Lower leg skin (tissue), 4 donors: Measurements from ENCODE around the gene SEMA6B. TPM values are rescaled to one million over a fixed set of nuclear protein-coding genes. Genes with fewer than 3 reads are reported as not detected.
"Not testable (repeated sequence)": the region's sequence is repeated elsewhere in the genome, so short reads cannot be mapped to it uniquely, and the experiment has no call there.

ENCODE experiments used
- DNase-seq, 2 donors: peaks; one replicate each; pipeline ENCODE4 v3.0.0-alpha.2; 2019; ENCODE audit warnings: low spot score in 2 of 2
- H3K4me3 ChIP-seq: fragments of 200-600 bp; sonication (generic); 2 replicates; pipeline ENCODE4 v1.5.1; 2017; ENCODE audit warnings: mild to moderate bottlenecking, low read depth; ENCODE audit not compliant: poor library complexity, severe bottlenecking
- POLR2A ChIP-seq, 2 donors: fragments of 450-650 bp; IDR thresholded peaks; one replicate each; pipeline ENCODE4 v1.6.1; 2016 to 2017; ENCODE audit warnings: antibody characterized with exemption in 2 of 2, mild to moderate bottlenecking in 1 of 2, moderate library complexity in 1 of 2
- WGBS, 2 donors: methylation state at CpG; one replicate each; pipeline ENCODE4 v1.1.5; 2018; 5-methylcytosine and 5-hydroxymethylcytosine counted together
- intact Hi-C: fragments of 100-400 bp; cut with DNase I; formaldehyde crosslinking; loops from one replicate; pipeline ENCODE4 v1.15.0; 2023; ENCODE audit warnings: low total_unique reads
- total RNA-seq, 4 donors: library from RNA; depleted of rRNA; stranded (reverse); fragments of >200 nt; gene quantifications; one replicate each; pipeline ENCODE4 v1.1.0, GENCODE V29; 2016
- TF ChIP-seq, protein P1 (sequence below), 3 donors: fragments of 450-650 bp; IDR thresholded peaks; one replicate each; pipeline ENCODE4 v1.5.1; 2016; ENCODE audit warnings: antibody characterized with exemption in 3 of 3, mild to moderate bottlenecking in 3 of 3, moderate library complexity in 2 of 3

Gene SEMA6B
- total RNA-seq, 4 donors from 2014 or later = 3.3 to 6.0 (median 3.6) TPM

DNA sequence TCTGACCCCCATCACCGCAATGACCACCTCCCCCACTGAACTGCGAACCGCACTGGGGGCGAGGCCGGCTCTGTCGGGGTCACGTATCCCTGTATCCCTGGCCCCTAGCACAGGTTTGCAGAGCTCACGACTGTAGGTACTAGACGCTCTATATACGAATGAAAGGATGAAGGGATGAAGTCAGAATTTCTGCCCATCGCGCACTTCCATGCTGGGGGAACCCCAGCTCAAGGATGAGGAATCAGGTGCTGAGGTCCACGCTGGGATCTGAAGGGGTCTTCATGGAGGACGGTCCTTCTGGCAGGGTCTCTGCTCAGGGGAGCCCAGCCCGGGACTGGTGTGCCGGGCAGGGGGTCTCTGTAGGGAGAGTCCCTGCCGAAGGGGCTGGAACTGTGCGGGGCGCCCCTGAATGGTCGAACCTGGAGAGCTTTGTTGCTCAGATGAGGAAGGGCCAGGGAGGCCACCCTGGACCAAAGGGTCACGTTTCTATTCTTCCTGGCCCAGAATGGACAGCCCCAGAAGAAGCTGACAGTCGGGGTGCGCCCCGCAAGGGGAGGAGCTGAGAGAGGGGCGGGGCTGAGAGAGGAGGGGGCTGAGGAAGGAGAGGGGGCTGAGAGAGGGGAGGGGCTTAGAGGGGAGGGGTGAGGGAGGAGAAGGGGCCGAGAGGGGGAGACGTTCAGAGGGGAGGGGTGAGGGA is 37.9 kb upstream of the SEMA6B start:
- intact Hi-C loops = no loop called here
- DNase-seq = no peak
- WGBS, 2 donors = 9 to 10% methylated on average over 16 to 23 of the region's 27 CpGs
- no peak overlapping the region for H3K4me3 ChIP-seq
- TF ChIP-seq, protein P1, sequence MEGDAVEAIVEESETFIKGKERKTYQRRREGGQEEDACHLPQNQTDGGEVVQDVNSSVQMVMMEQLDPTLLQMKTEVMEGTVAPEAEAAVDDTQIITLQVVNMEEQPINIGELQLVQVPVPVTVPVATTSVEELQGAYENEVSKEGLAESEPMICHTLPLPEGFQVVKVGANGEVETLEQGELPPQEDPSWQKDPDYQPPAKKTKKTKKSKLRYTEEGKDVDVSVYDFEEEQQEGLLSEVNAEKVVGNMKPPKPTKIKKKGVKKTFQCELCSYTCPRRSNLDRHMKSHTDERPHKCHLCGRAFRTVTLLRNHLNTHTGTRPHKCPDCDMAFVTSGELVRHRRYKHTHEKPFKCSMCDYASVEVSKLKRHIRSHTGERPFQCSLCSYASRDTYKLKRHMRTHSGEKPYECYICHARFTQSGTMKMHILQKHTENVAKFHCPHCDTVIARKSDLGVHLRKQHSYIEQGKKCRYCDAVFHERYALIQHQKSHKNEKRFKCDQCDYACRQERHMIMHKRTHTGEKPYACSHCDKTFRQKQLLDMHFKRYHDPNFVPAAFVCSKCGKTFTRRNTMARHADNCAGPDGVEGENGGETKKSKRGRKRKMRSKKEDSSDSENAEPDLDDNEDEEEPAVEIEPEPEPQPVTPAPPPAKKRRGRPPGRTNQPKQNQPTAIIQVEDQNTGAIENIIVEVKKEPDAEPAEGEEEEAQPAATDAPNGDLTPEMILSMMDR (IDR thresholded peaks at IDR 0.05) = no peak

DNA sequence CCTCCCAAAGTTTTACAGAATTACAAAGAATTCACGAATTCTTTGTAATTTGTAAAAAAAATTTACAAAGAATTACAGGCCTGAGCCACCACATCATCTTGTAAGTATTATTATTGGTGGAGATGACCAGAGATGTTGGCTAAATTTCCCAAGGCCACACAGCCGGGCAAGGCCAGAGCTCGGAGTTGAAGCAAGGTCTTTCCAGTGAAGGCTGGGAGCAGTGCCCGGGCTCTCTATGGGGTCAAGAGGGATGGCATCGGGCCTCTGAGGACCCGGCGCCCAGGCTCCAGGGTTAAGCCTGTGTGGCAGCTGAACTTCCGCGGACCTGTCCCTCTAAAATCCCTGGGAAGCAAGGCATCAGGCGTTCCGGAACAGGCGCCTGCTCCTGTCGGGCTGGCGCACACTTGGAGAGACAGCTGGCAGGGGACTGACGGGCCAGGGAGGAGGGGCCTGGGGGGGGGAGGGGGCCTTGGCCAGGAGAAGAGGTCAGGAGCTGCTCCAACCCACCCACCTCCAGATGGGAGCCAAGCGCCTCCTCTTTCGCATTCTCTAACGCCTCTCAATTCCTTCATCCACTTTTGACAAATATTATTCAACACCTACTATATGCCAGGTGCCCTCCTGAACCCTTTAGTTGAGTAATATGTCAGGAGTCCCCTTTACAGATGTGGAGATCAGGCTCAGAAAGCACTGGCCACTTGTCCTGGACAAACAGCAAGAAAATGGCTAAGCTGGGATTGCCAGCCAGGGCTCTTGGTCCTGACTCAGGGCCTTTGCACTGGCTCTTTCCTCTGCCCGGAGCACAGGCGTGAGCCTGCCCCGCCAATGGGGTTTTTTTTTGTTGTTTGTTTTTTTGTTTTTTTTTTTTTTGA is 36.8 kb upstream of the SEMA6B start:
- TF ChIP-seq POLR2A (IDR thresholded peaks at IDR 0.05) = no peak
- TF ChIP-seq, protein P1 (IDR thresholded peaks at IDR 0.05) = no peak
- no peak for DNase-seq
- no peak overlapping the region for H3K4me3 ChIP-seq
- 59 to 65% methylated on average over 14 to 21 of the region's 21 CpGs for WGBS, 2 donors
- intact Hi-C loops = no loop called here

DNA sequence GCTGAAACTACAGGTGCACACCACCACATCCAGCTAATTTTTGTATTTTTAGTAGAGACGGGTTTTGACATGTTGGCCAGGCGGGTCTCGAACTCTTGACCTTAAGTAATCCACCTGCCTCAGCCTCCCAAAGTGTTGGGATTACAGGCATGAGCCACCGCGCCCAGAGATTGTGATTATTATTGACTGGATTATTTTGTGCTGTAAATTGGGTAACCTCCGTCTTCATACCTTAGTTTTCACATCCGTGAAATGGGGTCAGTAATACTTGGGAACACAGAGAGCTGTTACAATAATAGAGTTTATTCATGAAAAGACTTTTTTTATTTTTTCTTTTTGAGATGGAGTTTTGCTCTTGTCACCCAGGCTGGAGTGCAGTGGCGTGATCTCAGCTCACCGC is 35.7 kb upstream of the SEMA6B start:
- H3K4me3 ChIP-seq, DNase-seq, intact Hi-C loops: not testable (repeated sequence)
- WGBS, 2 donors = 93 to 94% methylated on average over 9 of the region's 9 CpGs

DNA sequence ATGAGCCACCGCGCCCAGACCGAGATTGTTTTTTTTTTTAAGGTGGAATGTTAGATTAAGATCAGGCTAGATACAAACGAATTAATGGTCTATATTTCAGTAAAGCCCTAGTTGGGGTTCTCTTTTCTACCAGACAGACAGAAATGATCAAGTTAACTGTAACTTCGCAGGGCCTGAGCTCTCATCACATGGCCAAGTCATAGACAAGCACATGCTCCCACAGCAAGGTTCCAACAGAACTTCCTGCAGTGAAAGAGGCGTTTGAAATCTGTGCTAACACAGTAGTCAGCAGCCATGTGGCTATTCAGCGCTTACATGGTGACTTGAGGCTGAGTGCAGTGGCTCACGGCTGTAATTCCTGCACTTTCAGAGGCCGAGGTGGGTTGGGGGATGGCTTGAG is 34.7 kb upstream of the SEMA6B start:
- H3K4me3 ChIP-seq = no peak overlapping the region
- TF ChIP-seq, protein P1 (IDR thresholded peaks at IDR 0.05) = no peak
- TF ChIP-seq POLR2A (IDR thresholded peaks at IDR 0.05) = no peak
- intact Hi-C loops = no loop called here
- no peak for DNase-seq
- WGBS, 2 donors = 50 to 55% methylated on average over 9 of the region's 9 CpGs

DNA sequence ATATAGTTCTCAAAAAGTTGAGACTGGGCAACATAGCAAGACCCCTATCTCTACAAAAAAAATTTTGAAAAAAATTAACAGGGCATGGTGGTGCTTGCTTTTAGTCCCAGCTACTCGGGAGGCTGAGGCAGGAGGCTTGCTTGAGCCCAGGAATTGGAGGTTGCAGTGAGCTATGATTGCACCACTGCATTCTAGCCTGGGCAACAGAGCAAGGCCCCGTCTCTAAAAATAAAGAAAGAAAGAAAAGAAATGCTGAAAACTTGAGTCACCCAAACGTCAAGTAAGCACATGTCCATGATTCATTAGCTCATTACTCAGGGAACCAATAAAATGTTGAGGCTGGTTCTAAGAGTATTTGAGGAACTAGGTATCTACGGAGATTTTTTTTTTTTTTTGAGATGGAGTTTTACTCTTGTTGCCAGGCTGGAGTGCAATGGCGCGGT is 33.9 kb upstream of the SEMA6B start:
- intact Hi-C loops = no loop called here
- DNase-seq = no peak
- no peak for TF ChIP-seq POLR2A (IDR thresholded peaks at IDR 0.05)
- TF ChIP-seq, protein P1 (IDR thresholded peaks at IDR 0.05) = no peak
- 37 to 42% methylated on average over 6 of the region's 6 CpGs for WGBS, 2 donors
- no peak overlapping the region for H3K4me3 ChIP-seq

DNA sequence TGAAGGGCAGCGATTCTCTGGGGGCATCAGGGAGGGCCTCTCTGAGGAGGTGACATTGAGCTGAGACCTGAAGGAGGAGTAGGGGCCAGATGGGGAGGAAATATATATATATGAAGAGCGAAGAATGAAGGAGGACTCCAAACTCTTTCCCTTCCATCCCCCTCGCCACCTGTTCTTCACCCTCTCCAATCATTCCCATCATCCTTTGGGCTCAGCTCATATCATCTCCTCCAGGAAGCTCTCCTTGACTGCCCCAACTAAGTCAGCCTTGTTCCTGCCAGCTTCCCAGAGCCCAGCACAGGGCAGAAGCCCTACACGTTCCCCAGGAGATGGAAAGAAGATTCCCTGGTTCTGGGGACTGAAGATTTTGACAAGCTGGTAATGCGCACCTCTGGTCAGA is 33.0 kb upstream of the SEMA6B start:
- whole genome bisulfite sequencing, 2 donors = 58 to 65% methylated on average over 5 of the region's 5 CpGs
- DNase-seq = no peak
- TF ChIP-seq, protein P1 (IDR thresholded peaks at IDR 0.05) = no peak
- TF ChIP-seq POLR2A (IDR thresholded peaks at IDR 0.05) = no peak
- intact Hi-C loops = no loop called here
- no peak overlapping the region for H3K4me3 ChIP-seq
